HG03520 (cell line): ENCODE data around the gene ANKRD16.
"Not testable (repeated sequence)": the region's sequence is repeated elsewhere in the genome, so short reads cannot be mapped to it uniquely, and the experiment has no call there.

Experiments used
- ATAC-seq: cut with Tn5 transposase; IDR thresholded peaks from one replicate; pipeline ENCODE4 v1.9.1; 2021; ENCODE audit warnings: mild to moderate bottlenecking, moderate library complexity; ENCODE audit not compliant: unreplicated experiment

The ANKRD16 gene

GRCh38 chr10:5877041-5877440, 12.7 kb downstream of the ANKRD16 start:
- not testable (repeated sequence) for ATAC-seq

- ATAC-seq, result no peak
These were observed 13.4 kb downstream of the ANKRD16 start for GRCh38 chr10:5876181-5876768.

DNA sequence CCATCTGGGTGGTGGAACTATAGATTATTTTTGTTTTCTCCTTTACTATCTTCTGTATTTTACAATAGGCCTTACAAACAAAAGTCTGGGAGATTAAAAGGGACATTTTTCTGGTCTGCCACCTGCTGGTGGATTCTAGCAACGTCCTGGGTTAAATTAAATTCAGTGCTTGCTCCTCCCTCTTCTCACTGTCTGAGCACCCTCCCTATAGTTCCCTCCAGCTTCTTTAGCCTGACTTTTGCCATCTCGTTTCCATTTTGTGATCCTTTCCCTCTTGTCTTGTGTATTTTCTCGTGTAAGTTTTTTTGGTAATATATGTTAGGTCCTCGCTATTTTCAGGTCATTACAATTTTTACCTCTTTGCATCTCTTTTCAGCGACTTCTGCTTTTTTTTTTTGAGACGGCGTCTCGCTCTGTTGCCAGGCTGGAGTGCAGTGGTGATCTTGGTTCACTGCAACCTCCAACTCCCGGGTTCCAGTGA, 16.1 kb downstream of the ANKRD16 start:
- peak; percentile 83 for ATAC-seq

DNA sequence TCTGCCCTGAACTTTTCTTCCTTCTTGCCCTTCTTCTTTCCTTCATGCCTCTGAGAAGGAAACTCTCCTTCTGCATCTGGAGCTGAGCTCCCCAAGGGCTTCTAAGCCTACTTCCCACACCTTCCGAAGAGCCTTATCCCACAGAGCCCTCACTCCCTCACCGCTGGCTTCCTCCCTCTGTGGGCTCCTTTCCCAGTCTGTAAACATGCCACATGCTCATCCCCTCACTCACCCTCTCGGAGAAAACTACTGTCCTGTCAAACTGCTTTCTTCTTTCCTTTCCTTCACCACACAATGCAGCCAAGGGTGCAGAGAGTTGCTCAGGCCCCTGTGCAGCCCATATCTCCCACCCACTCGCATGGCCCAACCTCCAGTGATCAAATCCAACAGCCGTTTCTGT, 18.1 kb downstream of the ANKRD16 start:
- no peak for ATAC-seq

- no peak for ATAC-seq
These were observed 20.5 kb downstream of the ANKRD16 start for GRCh38 chr10:5869156-5869555.

DNA sequence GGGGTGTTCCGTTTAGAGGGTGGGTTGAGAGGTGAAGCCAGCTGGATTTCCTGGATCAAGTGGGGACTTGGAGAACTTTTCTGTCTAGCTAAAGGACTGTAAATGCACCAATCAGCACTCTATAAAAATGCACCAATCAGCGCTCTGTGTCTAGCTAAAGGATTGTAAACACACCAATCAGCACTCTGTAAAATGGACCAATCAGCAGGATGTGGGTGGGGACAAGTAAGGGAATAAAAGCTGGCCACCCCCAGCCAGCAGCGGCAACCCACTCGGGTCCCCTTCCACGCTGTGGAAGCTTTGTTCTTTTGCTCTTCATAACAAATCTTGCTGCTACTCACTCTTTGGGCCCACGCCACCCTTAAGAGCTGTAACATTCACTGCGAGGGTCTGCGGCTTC, 21.3 kb downstream of the ANKRD16 start:
- ATAC-seq, result not testable (repeated sequence)

- ATAC-seq, result not testable (repeated sequence)
These were observed 22.5 kb downstream of the ANKRD16 start for GRCh38 chr10:5867091-5867615.

- not testable (repeated sequence) for ATAC-seq
These were observed 23.1 kb downstream of the ANKRD16 start for GRCh38 chr10:5866451-5867081.

DNA sequence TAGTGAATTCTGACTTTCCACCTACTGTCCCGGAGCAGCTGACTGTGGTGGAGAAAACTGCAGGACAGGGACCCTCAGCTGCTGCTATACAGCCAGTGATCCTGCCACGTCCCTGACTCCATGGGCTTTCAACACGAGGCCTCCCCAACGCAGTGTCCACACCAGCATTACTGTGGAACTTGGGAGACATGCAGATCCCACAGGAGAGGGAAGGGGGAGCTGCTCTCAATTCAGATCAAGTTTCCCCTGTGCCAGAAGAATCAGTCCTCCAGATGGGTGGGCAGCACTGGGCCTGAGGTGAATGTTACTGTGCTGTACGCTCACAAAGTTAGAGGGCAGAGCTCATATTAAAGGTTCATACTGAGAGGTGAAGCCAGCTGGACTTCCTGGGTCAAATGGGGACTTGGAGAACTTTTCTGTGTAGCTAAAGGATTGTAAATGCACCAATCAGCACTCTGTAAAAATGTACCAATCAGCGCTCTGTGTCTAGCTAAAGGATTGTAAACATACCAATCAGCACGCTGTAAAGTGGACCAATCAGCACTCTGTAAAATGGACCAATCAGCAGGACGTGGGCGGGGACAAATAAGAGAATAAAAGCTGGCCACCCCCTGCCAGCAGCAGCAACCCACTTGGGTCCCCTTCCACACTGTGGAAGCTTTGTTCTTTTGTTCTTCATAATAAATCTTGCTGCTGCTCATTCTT, 26.6 kb downstream of the ANKRD16 start:
- ATAC-seq, result not testable (repeated sequence)

DNA sequence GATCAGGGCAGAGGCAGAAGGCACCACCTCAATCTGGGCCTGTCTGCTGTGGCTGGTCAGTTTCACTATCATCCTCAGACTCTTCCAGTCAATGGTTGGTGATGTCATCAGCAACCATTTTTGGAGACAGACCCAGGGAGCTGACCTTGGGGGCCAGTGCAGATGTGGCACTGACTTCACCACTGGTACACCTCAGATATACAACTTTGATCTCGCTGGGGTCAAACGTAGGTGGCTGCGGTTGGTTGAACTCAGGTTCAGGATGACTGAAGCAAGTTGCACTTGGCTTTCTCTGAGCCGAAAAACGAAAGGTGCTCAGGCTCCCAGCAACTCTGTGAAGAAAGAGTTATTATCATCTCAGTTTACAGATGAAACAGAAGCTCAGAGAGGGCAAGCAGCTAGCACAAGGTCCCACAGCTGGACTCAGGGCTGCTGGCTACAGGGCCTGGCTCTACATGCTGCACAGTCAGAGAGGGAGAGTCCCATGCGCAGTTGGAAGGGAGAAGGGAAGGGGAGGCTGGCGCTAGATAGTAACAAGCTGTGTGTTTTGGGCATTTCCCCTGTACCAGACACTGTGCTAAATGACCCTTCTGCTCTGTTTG, 27.2 kb downstream of the ANKRD16 start:
- ATAC-seq, result peak; percentile 96

DNA sequence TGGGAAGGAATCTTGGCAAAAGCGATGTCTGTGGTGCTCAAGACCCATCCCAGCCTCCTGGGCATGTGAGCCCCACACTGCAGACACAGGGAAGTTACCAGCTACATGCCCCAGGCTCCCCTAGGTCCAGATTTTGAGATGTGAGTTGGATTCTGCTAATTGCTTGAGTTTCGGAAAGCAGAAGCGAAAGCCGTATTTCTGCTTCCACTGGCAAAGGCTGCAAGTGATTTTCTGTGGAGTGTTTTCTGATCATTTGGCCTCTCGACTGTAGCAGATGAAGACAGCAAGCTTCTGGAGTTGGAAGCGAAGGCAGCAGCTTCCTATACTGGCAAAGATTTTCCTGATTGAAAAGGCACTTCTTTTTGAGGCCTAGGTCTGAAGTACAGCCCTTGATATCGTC, 29.6 kb downstream of the ANKRD16 start:
- no peak for ATAC-seq

- no peak for ATAC-seq
These were observed 30.9 kb downstream of the ANKRD16 start for GRCh38 chr10:5858811-5859210.

DNA sequence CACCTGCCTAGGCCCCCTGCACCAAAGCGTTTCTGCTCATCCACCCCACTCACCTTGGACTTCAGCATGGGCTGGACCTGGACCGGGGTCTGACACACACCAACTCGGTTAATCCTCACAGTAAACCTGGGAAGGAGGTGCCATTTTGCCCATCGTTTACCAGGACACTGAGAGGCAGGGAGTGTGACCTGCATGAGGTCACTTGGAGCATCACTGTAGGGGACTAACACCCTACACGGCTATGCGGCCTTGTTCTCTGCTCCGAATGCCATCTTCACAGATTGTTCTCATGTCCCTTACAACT, 33.0 kb downstream of the ANKRD16 start:
- no peak for ATAC-seq

- ATAC-seq, result no peak
These were observed 33.6 kb downstream of the ANKRD16 start for GRCh38 chr10:5855979-5856700.

DNA sequence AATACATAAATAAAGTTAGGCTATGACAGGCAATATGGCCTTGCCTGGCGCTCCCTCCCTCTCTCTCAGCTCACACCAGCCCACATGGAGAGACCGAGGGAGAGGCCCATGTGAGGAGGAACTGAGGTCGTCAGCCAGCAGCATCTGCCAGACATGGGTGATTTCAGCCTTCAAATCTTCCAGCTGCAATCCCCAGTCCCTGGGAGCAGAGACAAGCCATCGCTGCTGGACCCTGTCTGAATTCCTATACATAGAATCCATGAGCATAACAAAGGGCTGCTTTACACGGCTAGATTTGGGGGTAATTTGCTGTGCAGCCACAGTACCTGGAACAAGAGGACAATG, 35.6 kb downstream of the ANKRD16 start:
- ATAC-seq, result no peak

DNA sequence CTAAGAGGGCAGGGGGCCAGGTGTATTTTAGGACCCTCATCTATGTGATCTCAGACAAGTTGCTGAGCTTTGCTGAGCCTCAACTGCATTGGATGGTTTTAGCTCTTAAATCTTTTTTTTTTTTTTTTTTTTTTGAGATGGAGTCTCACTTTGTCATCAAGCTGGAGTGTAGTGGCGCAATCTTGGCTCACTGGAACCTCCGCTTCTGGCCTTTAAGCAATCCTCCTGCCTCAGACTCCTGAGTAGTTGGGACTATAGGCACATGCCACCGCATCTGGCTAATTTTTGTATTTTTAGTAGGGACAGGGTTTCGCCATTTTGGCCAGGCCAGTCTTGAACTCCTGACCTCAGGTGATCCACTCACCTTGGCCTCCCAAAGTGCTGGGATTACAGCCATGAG, 43.0 kb downstream of the ANKRD16 start:
- not testable (repeated sequence) for ATAC-seq

DNA sequence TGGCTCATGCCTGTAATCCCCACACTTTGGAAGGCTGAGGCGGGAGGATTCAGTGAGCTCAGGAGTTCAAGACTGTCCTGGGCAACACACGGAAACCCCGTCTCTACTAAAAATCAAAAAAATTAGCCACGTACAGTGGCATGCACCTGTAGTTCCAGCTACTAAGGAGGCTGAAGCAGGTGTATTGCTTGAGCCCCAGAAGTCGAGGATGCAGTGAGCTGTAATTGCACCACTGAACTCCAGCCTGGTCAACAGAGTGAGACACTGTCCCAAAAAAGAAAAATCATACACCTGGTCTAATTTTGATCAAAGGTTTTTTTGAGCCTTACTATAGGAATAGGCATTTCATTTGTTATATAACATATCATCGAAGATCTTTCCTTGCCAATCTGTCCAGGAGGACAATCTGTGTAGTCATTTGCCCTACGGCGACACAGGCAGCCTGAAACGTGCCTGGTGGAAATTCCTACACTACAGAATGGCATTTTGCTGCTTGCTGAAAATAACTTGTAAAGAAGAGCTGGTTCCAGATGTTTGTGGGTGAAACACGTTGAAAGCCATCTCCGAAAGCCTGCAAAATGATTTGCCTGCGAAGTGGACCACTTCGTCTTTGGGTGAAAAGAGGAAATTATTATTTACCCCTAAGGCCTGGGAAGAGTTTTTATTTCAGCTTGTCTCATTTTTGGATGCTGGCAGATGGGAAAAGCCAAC, 45.2 kb downstream of the ANKRD16 start:
- ATAC-seq, result no peak

GRCh38 chr10:5843686-5844344, 45.9 kb downstream of the ANKRD16 start:
- no peak for ATAC-seq

DNA sequence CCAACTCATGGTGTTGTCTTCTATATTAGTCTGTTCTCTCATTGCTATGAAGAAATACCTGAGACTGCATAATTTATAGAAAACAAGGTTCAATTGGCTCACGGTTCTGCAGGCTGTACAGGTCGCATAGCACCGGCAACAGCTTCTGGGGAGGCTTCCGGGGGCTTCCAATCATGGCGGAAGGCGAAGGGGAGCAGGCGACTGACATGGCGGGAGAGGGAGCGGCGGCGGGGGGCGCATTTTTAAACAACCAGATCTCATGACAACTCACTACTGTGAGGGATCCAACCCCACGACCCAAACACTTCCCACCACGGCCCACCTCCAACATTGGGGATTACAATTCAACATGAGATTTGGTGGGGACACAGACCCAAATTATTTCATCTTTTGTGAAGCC, 47.7 kb downstream of the ANKRD16 start:
- ATAC-seq, result no peak
